GM08714 (cell line): Measurements from ENCODE around the gene OPRL1.
"Not testable (repeated sequence)": the region's sequence is repeated elsewhere in the genome, so short reads cannot be mapped to it uniquely, and the experiment has no call there.

Experiments used
- H3K4me3 ChIP-seq: fragments of 200-500 bp; sonication (Bioruptor generic); 2 replicates; pipeline ENCODE4 v1.5.1; 2014; ENCODE audit warnings: mild to moderate bottlenecking, low read length, inconsistent platforms
- ZNF274 ChIP-seq: IDR thresholded peaks from 2 replicates; pipeline ENCODE4 v1.6.1; 2012; ENCODE audit warnings: mild to moderate bottlenecking, low read depth, low read length

The OPRL1 gene

GRCh38 chr20:64111841-64112641 is 32.2 kb downstream of the OPRL1 start:
- TF ChIP-seq ZNF274 = no peak
- no peak overlapping the region for H3K4me3 ChIP-seq

- no peak overlapping the region for H3K4me3 ChIP-seq
- no peak for TF ChIP-seq ZNF274
Observed at GRCh38 chr20:64112691-64113443, 33.0 kb downstream of the OPRL1 start.

DNA sequence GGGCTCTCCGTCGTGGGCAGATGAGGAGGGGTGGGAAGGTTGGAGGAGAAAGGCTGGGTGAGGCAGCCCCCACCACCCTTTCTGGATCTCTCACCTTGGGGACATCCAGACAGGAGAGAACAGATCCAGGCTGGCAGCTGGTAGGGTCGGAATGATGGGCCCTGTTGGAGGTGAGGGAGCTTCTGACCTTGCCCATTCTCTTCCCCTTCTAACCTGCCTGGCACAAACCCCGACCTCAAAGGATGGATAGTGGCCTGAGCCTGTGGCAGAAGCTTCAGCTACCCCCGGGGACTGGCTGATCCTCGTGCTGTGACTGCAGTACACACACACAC is 33.5 kb downstream of the OPRL1 start:
- TF ChIP-seq ZNF274 = no peak
- H3K4me3 ChIP-seq = no peak overlapping the region

GRCh38 chr20:64113796-64114355 is 34.0 kb downstream of the OPRL1 start:
- TF ChIP-seq ZNF274 = no peak
- no peak overlapping the region for H3K4me3 ChIP-seq

DNA sequence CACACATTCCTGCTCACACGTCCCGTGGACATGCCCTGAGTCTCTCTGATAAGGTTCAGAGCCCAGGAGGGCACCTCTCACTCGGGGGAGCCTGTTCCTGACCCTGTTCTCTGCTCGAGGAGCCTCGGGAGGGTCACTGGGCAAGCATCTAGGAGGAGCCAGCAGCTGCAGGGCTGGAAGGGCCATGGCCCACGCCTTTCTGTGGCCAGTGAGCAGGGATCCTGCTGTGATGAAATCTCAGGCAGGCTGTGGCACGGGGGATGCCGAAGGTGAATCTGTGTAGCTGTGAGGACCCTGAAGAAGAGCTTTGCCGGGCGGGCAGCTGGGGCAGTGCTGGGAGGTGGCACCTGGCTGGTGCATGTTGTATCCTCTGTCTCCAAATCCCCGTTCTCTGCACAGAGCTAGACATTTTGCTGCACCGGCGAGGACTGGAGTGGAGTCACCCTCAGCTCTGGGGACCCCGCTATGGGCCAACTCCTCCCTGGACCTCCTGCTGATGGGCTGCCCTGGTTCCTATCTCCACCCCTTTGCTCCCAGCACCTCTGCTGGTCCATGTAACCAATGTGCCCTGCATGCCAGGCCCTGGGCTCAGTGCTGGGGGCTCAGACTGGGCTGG is 34.6 kb downstream of the OPRL1 start:
- no peak for TF ChIP-seq ZNF274
- H3K4me3 ChIP-seq = no peak overlapping the region

- H3K4me3 ChIP-seq = no peak overlapping the region
- TF ChIP-seq ZNF274 = no peak
Observed at GRCh38 chr20:64115171-64115911, 35.5 kb downstream of the OPRL1 start.

GRCh38 chr20:64116016-64116415 is 36.1 kb downstream of the OPRL1 start:
- TF ChIP-seq ZNF274 = no peak
- no peak overlapping the region for H3K4me3 ChIP-seq

- H3K4me3 ChIP-seq = no peak overlapping the region
- no peak for TF ChIP-seq ZNF274
Observed at GRCh38 chr20:64116541-64117431, 36.9 kb downstream of the OPRL1 start.

DNA sequence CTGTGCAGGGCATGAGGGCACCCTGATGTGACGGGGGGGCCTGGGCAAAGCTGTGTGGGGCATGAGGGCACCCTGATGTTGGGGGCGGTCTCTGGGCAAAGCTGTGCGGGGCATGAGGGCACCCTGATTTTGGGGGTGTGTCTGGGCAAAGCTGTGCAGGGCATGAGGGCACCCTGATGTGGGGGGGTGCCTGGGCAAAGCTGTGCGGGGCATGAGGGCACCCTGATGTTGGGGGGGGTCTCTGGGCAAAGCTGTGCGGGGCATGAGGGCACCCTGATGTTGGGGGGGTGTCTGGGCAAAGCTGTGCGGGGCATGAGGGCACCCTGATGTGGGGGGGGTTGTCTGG is 37.5 kb downstream of the OPRL1 start:
- not testable (repeated sequence) for H3K4me3 ChIP-seq

GRCh38 chr20:64119301-64119680 is 39.4 kb downstream of the OPRL1 start:
- no peak for TF ChIP-seq ZNF274
- H3K4me3 ChIP-seq = no peak overlapping the region

- H3K4me3 ChIP-seq = no peak overlapping the region
- TF ChIP-seq ZNF274 = no peak
Observed at GRCh38 chr20:64119681-64120341, 39.9 kb downstream of the OPRL1 start.

GRCh38 chr20:64121586-64121985 is 41.7 kb downstream of the OPRL1 start:
- no peak for TF ChIP-seq ZNF274
- H3K4me3 ChIP-seq = no peak overlapping the region

GRCh38 chr20:64122927-64123326 is 43.0 kb downstream of the OPRL1 start:
- not testable (repeated sequence) for H3K4me3 ChIP-seq

DNA sequence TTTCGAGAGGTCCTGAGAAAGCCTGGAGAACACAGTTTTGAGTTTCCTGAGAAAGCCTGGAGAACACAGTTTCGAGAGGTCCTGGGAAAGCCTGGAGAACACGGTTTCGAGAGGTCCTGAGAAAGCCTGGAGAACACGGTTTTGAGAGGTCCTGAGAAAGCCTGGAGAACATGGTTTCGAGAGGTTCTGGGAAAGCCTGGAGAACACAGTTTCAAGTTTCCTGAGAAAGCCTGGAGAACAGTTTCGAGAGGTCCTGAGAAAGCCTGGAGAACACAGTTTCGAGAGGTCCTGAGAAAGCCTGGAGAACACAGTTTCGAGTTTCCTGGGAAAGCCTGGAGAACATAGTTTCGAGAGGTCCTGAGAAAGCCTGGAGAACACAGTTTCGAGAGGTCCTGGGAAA is 43.6 kb downstream of the OPRL1 start:
- not testable (repeated sequence) for H3K4me3 ChIP-seq
